ENCODE measurements around the gene PHLPP2. TPM values are rescaled to one million over a fixed set of nuclear protein-coding genes. Genes with fewer than 3 reads are reported as not detected.
"Not testable (repeated sequence)": the region's sequence is repeated elsewhere in the genome, so short reads cannot be mapped to it uniquely, and the experiment has no call there.

PHLPP2 gene
- polyA plus RNA-seq, 5 donors = 4.6 to 8.4 (median 6.7) TPM

DNA sequence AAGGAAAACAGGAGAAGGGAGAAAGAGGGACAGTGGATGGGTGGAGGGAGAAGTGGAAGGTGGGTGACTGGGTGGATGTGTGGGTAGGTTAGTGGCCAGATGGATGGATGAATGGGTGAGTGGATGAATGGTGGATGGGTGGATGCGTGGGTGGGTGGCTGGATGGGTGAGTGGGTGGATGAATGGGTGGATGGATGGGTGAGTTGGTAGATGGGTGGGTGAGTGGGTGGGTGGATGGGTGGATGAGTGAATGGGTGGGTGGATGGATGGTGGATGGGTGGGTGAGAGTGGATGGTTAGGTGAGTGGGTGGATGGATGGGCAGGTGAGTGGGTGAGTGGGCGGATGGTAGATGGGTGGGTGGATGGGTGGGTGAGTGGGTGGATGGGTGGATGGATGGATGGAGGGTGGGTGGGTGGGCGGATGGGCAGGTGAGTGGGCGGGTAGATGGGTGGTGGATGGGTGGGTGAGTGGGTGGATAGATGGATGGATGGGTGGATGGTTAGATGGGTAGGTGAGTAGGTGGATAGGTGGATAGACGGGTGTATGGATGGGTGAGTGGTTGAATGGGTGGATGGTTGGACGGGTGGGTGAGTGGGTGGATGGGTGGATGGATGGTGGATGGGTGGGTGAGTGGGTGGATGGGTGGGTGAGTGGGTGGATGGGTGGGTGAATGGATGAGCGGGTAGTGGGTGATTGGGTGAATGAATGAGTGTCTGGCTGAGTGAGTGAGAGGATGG is 99.2 kb downstream of the PHLPP2 start:
- DNase-seq = no peak

DNA sequence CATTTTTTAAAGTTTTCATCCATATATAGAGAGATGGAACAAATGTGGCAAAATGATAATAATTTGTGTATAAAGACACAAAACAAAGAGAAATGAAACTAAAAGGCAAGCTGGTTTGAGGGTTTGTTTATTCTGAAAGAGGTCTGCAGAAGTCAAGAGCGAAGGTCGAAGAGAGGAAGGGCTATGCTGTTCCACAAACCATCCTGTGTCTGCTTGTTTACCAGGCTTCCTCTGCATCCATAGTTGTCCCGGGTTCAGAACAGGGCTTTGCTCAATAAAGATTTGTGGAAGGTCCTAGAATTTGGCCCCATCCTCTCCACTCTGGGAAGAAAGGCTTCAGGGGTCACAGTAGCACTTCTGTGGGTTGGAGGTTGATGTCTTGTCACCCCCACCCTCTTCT is 100.9 kb downstream of the PHLPP2 start:
- DNase-seq = no peak

DNA sequence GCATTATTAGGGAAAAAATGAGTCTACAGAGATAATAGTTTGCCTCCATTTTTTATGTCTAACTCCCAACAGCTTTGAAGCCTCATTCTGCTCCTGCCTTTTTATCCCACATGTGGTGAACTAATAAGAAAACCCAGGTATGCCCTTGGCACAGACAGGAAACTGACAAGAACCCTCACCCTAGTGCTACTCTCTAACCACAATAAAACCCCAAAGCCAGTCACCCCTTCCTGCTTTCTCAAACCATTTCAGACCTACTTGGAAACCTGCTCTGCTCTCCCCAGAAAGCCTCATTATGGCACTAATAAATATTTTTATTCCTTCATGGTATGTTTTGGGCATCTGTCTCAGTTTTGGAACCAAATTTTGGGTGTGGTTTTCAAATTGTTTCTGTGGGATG is 102.4 kb downstream of the PHLPP2 start:
- no peak for DNase-seq

DNA sequence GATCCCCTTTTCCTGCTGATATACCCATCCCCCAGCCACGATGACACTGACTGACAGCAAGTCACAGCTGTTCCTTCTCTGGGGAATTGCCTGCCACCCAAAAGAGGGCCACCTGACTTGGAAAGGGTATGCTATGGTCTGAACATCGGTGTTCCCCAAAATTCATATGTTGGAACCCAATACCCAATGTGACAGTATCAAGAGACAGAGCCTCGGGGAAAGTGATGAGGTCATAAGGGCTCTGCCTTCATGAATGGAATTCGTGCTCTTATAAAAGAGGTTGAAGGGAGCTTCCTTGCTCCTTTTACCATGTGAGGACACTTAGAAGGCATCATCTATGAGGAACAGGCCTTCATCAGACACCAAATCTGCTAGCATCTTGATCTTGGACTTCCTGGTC is 106.1 kb downstream of the PHLPP2 start:
- no peak for DNase-seq

DNA sequence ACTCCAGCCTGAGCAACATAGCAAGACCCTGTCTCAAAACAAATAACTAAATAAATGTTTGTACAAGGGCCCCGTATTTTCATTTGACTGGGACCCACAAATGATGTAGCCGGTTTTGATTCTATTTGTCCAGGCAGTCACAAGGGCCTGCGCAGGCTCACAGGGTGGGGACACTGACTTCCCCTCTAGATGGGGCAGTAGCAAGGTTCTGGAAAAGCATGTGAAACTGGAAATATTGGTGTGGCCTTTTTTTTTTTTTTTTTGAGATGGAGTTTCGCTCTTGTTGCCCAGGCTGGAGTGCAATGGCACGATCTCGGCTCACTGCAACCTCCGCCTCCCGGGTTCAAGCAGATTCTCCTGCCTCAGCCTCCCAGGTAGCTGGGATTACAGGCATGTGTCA is 109.5 kb downstream of the PHLPP2 start:
- not testable (repeated sequence) for DNase-seq

DNA sequence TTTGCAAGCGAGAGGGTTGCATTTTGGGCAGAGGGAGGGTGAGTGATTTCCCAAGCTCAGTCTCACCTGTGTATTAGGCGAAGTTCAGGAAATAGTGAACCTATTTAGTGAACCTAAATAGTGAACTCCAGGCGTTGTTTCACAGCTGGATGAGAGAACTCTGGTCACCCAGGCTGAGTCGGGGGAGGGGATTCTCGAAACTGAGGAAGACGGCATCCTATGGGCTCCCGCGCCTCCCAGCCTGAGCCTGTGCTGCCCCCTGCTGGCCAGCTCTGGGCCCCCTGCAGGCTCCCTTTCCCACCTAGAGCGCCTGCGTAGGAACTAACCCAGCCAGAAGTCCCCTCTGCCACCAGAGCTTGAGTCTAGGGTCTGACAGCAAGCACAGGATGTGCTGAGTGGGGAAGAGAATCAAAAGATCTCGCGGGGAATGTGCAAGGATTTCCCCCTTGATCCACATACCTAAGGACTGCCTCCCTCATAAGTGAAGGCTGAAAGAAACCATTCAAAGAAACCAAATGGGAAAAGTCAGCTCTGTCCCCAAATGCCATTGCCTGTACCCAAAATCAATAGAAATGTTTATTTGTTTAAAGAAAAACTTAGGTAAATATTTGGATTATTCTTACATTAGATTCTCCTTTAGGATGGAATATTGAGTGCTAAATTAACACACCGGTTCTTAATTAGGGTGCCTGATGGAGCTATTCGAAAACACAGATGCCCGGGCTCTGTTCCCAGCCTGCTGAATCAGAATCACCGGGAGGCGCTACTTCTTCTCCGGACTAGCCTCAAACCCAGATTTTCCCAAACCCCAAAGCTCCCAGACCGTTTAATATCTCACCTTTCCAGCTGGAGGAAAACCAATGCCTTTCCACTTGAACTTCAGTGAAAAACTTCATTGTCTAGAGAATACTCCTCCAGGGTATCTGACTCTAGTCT is 113.3 kb downstream of the PHLPP2 start:
- DNase-seq = peak; percentile 35 to 44

DNA sequence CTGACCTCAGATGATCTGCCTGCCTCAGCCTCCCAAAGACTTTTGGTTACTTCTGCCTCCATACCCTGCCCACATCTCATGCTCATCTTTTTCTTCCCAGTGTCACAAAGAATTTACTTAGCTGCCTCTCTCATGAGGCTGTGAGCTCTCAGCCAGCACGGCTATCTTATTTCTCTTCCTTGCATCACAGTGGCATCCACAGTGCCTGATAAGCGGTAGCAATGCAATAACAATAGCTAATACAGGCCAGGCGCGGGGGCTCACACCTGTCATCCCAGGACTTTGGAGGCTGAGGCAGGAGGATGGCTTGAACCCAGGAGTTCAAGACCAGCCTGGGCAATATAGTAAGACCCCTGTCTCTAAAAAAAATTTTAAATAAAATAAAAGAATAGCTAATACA is 114.1 kb downstream of the PHLPP2 start:
- no peak for DNase-seq

DNA sequence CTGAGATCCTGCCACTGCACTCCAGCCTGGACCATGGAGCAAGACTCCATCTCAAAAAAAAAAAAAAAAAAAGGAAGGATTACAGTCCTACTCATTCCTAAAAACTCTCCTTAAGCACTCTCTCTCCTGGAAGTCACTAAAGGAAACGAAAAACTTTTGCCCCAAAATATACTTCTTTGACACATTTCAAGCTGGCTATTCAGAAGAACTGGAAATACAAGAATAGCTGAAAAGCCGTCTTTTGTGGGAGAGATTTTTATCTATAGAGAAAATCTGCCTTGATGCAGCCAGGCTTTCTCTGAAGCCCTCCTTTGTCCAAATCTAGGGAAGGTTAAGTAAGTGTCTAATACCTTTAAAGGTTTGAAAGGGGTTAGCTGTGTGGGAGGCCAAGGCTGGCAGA is 115.4 kb downstream of the PHLPP2 start:
- no peak for DNase-seq

DNA sequence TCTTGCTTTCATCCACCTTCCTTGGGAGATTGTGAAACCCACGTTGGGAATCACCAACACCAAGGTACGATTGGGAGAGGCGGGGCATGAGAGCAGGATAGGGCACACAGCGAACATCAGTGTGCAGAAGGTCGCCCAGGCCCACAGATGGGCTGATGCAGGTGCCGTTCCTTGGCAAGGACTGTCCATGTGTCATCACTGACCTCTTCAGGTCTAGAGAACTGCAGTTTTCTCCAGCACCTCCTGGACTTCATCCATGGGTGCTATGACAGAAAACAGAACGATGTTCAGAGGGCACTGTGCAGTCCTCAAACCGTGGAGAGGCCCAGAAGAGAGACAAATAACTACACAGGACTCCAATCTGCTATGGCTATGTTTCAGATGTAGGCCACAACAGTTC is 123.7 kb downstream of the PHLPP2 start:
- DNase-seq = no peak

DNA sequence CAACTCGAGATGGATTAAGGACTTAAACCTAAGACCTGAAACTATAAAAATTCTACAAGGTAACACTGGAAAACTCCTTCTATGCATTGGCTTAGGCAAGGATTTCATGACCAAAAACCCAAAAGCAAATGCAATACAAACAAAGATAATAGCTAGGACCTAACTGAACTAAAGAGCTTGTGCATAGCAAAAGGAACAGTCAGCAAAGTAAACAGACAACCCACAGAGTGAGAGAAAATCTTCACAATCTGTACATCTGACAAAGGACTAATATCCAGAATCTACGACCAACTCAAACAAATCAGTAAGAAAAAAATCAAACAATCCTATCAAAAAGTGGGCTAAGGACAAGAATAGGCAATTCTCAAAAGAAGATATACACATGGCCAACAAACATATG is 126.1 kb downstream of the PHLPP2 start:
- not testable (repeated sequence) for DNase-seq

DNA sequence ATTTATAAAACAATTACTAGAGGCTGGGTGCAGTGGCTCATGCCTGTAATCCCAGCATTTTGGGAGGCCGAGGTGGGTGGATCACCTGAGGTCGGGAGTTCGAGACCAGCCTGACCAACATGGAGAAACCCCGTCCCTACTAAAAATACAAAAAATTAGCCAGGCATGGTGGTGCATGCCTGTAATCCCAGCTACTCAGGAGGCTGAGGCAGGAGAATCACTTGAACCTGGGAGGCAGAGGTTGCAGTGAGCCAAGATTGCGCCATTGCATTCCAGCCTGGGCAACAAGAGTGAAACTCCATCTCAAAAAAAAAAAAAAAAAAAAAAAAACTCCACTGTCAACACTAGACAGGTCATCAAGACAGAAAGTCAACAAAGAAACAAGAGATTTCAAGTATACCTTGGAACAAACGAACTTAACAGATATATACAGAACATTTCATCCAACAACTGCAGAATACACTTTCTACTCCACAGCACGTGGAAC is 129.1 kb downstream of the PHLPP2 start:
- DNase-seq = not testable (repeated sequence)

Other genes starting within 250 kb of the PHLPP2 start
- gene ZNF19, start 235.4 kb downstream of the PHLPP2 start, polyA plus RNA-seq (ENCODE audit: insufficient read depth in 1 of 5, insufficient read length in 5 of 5, low replicate concordance in 1 of 5) = 10 to 100 TPM in 4 of 5 donors, 1 to 10 TPM in 1; 8.3 to 13.5 (median 10.2) TPM
- under 1 TPM in 4 of 5 donors, not detected in 1; 0.05 to 0.15 (median 0.09) TPM for gene CHST4, start 198.3 kb downstream of the PHLPP2 start, polyA plus RNA-seq (ENCODE audit: insufficient read depth in 1 of 5, insufficient read length in 5 of 5, low replicate concordance in 1 of 5)
- under 1 TPM; 0.04 to 0.17 (median 0.12) TPM for gene TAT, start 147.6 kb downstream of the PHLPP2 start, polyA plus RNA-seq (ENCODE audit: insufficient read depth in 1 of 5, insufficient read length in 5 of 5, low replicate concordance in 1 of 5)
- 1 to 10 TPM; 6.2 to 9.4 (median 8.1) TPM for gene MARVELD3, start 98.5 kb downstream of the PHLPP2 start, polyA plus RNA-seq (ENCODE audit: insufficient read depth in 1 of 5, insufficient read length in 5 of 5, low replicate concordance in 1 of 5)
- gene AP1G1, start 84.1 kb upstream of the PHLPP2 start, polyA plus RNA-seq (ENCODE audit: insufficient read depth in 1 of 5, insufficient read length in 5 of 5, low replicate concordance in 1 of 5) = 10 to 100 TPM; 54.7 to 82.0 (median 70.4) TPM
- gene ATXN1L, start 121.3 kb upstream of the PHLPP2 start, polyA plus RNA-seq (ENCODE audit: insufficient read depth in 1 of 5, insufficient read length in 5 of 5, low replicate concordance in 1 of 5) = 10 to 100 TPM; 25.2 to 31.8 (median 29.0) TPM
- 10 to 100 TPM; 19.4 to 23.4 (median 21.7) TPM for gene ZNF821, start 159.5 kb upstream of the PHLPP2 start, polyA plus RNA-seq (ENCODE audit: insufficient read depth in 1 of 5, insufficient read length in 5 of 5, low replicate concordance in 1 of 5)
- gene IST1, start 170.8 kb upstream of the PHLPP2 start, polyA plus RNA-seq (ENCODE audit: insufficient read depth in 1 of 5, insufficient read length in 5 of 5, low replicate concordance in 1 of 5) = 100 to 1,000 TPM; 275 to 371 (median 314) TPM